Fibroblast of skin of left quadriceps (primary cell): Measurements from ENCODE around the gene CTSW.
A peak's percentile ranks its signal among the peaks of the same experiment; 100 is the strongest.

ENCODE experiments used
- DNase-seq, 2 experiments: peaks; one replicate each; pipeline ENCODE4 v3.0.0-alpha.2; 2013; ENCODE audit warnings: low read depth in 2 of 2

The CTSW gene

GRCh38 chr11:65867284-65868071 is 12.2 kb upstream of the CTSW start:
- DNase-seq = no peak

- no peak for DNase-seq
Measured at GRCh38 chr11:65868076-65868667, 11.5 kb upstream of the CTSW start.

- no peak for DNase-seq
Measured at GRCh38 chr11:65868907-65869306, 10.7 kb upstream of the CTSW start.

- DNase-seq = no peak
Measured at GRCh38 chr11:65869643-65870306, 9.9 kb upstream of the CTSW start.

GRCh38 chr11:65870307-65870658 is 9.4 kb upstream of the CTSW start:
- DNase-seq = no peak

DNA sequence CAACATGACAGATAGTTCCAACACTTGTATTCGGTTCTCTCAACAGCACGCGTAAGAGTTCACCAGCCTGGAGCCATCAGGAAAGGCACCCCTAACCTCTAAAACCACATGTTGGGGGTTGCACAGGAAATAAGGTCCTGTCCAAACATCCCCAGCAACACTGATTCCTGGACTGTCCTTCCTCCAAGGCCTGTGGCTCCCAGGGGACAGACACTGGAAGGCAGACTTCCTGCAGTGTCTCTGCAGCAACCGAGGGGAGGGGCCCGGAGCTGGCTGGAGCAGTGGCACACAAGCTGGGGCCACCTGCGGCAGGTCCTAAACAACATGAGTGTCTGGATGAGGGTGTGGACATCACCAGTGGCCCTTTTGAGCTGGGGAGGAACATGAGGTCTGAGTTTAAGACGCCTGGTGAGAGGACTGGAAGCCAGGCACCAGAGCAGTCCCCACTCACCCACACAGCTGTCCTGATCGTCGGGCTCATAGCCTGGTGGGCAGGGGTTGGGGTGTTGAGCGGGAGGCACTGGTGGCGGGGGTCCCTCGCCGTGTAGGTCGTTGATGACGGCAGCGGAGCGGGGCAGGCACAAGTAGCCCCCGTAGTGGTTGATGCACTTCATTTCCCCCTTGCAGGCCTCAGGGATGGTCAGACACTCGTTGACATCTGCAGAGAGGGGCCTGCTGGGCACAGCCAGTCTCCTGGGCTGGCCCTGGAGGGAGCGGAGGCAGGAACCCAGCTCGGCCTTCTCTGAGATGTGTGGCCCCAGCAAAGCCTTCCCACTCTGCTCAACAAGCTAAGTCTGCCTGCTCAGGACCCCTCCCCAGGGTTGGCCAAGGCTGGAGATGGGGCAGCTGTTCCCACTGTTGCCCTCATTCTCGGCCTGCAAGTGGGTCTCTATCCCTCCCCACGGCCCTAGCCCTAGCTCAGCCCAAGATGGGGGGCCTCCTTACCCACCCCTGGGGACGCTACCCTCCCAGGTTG is 8.6 kb upstream of the CTSW start:
- DNase-seq = no peak

- no peak for DNase-seq
Measured at GRCh38 chr11:65871811-65872548, 7.7 kb upstream of the CTSW start.

DNA sequence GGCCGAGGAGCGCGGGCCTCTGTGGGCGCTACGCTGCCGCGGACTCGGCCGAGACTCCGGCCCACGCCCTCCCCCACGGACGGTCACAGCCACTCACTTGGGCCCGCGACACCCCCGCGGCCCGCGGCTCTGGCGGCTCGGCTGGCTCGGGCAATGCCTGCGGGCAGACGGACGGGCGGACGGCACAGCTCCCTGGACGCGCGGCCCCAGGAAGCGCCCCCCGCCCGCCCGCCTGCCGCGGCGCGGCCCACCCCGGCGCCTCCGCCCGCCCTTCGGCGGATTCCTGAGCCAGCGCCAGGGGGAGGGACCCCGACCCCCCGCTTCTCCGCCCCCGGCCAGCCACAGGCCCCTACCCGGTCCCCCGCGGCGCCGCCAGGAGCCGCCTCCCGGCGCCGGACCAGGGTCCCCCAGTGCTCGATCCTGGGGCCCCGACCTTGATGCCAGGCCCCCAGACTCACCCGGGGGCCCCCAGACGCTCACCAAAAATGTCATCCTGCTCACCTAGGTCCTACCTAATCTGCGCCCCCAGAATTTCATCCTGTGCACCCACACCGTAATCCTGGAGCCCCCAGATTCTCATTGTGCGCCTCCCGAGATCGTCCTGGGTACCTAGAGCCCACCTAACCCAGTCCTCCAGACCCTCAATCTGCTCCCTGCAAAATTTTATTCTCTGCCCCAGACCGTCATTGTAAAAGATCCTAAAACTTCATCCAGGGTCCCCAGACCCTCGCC is 6.9 kb upstream of the CTSW start, which contains the start of gene EFEMP2:
TSS of gene EFEMP2 (minus strand) at position 215 of the 732 bp plus-strand sequence. CDS start 446 bp downstream, outside the sequence.
- DNase-seq = no peak

- DNase-seq = peak; percentile 80 to 84
Measured at GRCh38 chr11:65873318-65874156, 6.1 kb upstream of the CTSW start.

DNA sequence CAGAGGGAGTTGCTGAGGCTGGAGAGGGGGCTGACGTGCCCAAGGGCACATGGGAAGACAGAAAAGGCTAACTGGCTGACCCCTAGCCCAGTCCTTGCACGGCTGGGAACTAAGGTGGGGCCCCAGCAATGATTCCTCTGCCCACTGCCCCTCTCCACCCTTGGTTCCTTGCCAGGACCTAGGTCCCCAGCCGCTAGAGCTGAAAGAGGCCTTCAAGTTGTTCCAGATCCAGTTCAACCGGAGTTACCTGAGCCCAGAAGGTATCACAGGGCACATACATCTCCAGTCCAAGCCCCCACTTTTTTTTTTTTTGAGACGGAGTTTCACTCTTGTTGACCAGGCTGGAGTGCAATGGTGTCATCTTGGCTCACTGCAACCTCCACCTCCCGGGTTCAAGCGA is 390 bp downstream of the CTSW start:
- DNase-seq = no peak

DNA sequence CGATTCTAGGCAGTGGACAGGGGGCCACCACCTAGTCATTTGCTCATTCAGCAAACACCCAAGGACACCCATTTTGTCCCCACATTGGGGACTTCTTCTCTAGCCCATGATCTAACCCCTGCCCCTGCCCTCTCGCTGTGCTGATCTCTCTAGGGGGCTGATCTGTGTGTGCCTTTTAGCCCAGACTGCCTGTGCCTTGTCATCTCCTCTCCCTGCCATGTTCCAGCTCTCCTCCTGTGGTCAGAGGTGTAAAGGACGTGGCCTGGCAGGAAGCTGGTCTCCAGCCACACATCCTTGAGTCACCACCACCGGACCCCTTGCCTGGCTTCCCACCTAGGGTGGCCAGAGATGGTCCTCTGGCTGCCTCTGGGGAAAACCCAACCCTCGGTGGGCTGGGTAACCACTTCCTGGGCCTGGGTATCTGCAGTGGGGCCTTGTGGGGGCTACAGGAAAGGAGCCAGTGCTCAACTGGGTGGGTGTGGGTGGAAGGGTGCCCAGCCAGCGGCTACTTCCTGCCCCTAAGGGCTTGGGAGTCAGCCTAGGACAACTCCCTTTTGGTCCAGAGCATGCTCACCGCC is 1.3 kb downstream of the CTSW start:
- no peak for DNase-seq

DNA sequence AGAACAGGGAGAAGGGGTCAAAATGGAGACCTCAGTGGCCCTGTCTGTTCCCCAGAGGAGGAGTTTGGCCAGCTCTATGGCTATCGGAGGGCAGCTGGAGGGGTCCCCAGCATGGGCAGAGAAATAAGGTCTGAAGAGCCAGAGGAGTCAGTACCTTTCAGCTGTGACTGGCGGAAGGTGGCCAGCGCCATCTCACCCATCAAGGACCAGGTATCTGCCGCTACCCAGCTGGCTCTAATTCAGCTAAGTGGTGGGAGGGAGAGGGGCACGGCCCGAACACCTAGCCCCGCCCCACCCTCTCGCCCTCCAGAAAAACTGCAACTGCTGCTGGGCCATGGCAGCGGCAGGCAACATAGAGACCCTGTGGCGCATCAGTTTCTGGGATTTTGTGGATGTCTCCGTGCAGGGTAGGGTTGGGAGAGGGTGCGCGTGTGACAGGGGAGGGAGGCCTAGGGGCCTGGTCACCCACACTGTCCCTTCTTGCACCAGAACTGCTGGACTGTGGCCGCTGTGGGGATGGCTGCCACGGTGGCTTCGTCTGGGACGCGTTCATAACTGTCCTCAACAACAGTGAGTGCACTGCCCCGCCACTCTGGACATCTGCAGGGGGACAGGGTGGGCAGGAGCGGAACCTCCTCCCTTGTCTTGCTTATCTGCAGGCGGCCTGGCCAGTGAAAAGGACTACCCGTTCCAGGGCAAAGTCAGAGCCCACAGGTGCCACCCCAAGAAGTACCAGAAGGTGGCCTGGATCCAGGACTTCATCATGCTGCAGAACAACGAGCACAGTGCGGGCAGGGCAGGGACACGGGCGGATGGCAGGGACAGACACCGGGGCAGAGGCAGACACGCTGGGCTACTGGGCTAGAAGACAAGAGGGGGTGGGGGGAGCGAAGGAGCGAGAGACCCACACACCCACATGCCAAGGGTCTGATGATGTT is 2.8 kb downstream of the CTSW start:
- no peak for DNase-seq

DNA sequence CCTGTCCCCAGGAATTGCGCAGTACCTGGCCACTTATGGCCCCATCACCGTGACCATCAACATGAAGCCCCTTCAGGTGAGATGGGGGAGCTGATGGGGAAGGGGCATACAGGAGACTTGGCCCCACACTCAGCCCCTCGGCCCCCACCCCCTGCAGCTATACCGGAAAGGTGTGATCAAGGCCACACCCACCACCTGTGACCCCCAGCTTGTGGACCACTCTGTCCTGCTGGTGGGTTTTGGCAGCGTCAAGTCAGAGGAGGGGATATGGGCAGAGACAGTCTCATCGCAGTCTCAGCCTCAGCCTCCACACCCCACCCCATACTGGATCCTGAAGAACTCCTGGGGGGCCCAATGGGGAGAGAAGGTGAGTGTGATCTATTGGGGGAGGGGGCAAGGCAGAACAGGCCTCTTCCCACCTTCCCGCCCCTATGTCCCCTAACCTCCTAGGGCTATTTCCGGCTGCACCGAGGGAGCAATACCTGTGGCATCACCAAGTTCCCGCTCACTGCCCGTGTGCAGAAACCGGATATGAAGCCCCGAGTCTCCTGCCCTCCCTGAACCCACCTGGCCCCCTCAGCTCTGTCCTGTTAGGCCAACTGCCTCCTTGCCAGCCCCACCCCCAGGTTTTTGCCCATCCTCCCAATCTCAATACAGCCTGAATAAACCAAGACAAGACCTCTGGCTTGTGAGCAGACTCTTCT is 3.6 kb downstream of the CTSW start:
- no peak for DNase-seq

- no peak for DNase-seq
Measured at GRCh38 chr11:65883786-65884715, 4.4 kb downstream of the CTSW start.

GRCh38 chr11:65884716-65885092 is 5.1 kb downstream of the CTSW start:
- DNase-seq = no peak

DNA sequence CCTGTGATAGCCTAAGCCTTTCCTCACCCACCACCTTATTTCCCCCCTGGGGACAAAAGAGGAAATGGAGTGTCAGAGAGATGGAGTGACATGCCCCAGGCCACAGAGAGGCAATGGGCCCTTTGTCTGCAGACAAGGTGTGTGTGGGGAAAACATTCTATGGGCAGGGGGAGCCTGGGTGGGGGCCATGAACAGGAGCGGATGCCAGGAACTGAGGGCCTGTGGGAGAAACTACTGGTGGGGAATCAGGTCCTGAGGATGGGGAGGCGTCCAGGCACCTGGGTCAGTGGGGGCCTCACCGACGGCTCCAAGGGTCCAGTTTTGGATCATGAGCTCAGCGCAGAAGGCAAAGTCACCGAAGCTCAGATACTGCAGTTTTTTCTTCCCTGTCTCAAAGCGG is 5.6 kb downstream of the CTSW start:
- DNase-seq = no peak
